ENCODE results near the gene TJAP1.

The TJAP1 gene

DNA sequence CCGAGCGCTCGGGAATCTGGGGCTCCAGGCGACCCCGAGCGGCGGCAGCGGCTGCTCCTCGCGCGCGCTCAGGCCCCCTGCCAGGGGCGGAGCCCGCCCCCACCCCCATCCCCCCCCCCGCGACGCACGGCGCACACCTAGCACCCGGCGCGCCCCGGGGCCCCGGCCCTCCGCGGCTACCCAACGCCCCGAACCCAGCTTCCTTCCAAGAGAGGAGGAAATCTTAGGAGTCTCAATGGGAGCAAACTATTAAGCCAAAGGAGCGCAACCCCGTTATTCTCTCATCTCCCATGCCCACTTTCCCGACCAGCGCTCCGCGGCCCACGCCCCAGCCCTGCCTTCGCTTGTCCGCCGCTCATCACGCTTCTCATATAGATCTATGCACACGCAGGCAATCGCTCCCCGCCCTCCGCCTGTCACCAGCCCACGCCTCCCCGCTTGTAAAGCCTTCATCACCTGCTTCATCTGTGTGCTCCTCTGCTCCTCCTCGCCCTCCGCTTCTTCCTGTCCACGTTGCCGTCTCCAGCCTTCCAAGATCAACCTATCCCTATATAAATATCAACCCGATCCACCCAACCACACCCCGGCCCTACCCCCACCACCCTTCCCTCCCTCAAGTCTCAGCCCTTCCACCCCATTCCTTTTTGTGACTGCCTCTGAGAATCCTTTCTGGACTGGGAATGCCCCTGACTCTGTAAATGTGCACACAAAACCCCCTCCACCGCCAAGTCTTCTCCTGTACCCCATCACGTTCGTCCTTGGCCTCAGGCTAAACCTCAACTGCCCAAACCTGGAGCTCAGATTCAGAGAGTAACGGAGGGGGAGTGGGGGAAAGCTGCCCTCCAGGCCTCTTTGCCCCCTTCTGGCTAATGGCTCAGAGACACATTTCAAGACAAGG, 21.6 kb upstream of the TJAP1 start, which contains the start of gene DLK2 (continued):
- TF ChIP-seq ZNF600 (tag by site-specific recombination; IDR thresholded peaks at IDR 0.05) (no peak; the same call in 1 of the 2 replicates), REPIN1 (tag by site-specific recombination; IDR thresholded peaks at IDR 0.05; ENCODE audit: low read depth) (no peak), ZNF596 (tag by site-specific recombination; IDR thresholded peaks at IDR 0.05) (no peak; the same call in 1 of the 2 replicates), KLF7 (tag by site-specific recombination; IDR thresholded peaks at IDR 0.05; ENCODE audit: borderline replicate concordance) (peak; percentile 94), ZNF266 (tag by site-specific recombination; IDR thresholded peaks at IDR 0.05; ENCODE audit: low read depth) (no peak), ZNF248 (tag by site-specific recombination; IDR thresholded peaks at IDR 0.05) (no peak), WT1 (tag by site-specific recombination; IDR thresholded peaks at IDR 0.05) (peak; percentile 64; the same call in 1 of the 2 replicates), ZNF335 (tag by site-specific recombination; conservative IDR thresholded peaks at IDR 0.05) (peak; percentile 89), ZNF544 (tag by site-specific recombination; IDR thresholded peaks at IDR 0.05) (no peak), ZNF623 (tag by site-specific recombination; IDR thresholded peaks at IDR 0.05) (no peak), ZNF19 (tag by site-specific recombination; IDR thresholded peaks at IDR 0.05; ENCODE audit: low read depth) (no peak), SP2 (tag by site-specific recombination; IDR thresholded peaks at IDR 0.05) (peak; percentile 66), ZNF10 (tag by site-specific recombination; IDR thresholded peaks at IDR 0.05) (peak; percentile 69; the same call in 1 of the 2 replicates), ZBTB8A (tag by site-specific recombination; IDR thresholded peaks at IDR 0.05) (peak; percentile 63; the same call in 1 of the 2 replicates), SCRT2 (tag by site-specific recombination; IDR thresholded peaks at IDR 0.05) (no peak), ZNF701 (tag by site-specific recombination; IDR thresholded peaks at IDR 0.05) (no peak), ZFP69B (tag by site-specific recombination; IDR thresholded peaks at IDR 0.05) (no peak), ZXDB (tag by site-specific recombination; IDR thresholded peaks at IDR 0.05) (peak; percentile 71; the same call in 1 of the 2 replicates), ZNF16 (tag by site-specific recombination; IDR thresholded peaks at IDR 0.05; ENCODE audit: low read depth) (no peak), ZFP3 (tag by site-specific recombination; IDR thresholded peaks at IDR 0.05; ENCODE audit: low read depth) (no peak)
- TF ChIP-seq, protein P1, sequence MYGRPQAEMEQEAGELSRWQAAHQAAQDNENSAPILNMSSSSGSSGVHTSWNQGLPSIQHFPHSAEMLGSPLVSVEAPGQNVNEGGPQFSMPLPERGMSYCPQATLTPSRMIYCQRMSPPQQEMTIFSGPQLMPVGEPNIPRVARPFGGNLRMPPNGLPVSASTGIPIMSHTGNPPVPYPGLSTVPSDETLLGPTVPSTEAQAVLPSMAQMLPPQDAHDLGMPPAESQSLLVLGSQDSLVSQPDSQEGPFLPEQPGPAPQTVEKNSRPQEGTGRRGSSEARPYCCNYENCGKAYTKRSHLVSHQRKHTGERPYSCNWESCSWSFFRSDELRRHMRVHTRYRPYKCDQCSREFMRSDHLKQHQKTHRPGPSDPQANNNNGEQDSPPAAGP (tag by site-specific recombination; IDR thresholded peaks at IDR 0.05) = peak; percentile 93
- TF ChIP-seq, protein P2, sequence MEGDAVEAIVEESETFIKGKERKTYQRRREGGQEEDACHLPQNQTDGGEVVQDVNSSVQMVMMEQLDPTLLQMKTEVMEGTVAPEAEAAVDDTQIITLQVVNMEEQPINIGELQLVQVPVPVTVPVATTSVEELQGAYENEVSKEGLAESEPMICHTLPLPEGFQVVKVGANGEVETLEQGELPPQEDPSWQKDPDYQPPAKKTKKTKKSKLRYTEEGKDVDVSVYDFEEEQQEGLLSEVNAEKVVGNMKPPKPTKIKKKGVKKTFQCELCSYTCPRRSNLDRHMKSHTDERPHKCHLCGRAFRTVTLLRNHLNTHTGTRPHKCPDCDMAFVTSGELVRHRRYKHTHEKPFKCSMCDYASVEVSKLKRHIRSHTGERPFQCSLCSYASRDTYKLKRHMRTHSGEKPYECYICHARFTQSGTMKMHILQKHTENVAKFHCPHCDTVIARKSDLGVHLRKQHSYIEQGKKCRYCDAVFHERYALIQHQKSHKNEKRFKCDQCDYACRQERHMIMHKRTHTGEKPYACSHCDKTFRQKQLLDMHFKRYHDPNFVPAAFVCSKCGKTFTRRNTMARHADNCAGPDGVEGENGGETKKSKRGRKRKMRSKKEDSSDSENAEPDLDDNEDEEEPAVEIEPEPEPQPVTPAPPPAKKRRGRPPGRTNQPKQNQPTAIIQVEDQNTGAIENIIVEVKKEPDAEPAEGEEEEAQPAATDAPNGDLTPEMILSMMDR (tag by site-specific recombination; IDR thresholded peaks at IDR 0.05) = no peak
- TF ChIP-seq, protein P3, sequence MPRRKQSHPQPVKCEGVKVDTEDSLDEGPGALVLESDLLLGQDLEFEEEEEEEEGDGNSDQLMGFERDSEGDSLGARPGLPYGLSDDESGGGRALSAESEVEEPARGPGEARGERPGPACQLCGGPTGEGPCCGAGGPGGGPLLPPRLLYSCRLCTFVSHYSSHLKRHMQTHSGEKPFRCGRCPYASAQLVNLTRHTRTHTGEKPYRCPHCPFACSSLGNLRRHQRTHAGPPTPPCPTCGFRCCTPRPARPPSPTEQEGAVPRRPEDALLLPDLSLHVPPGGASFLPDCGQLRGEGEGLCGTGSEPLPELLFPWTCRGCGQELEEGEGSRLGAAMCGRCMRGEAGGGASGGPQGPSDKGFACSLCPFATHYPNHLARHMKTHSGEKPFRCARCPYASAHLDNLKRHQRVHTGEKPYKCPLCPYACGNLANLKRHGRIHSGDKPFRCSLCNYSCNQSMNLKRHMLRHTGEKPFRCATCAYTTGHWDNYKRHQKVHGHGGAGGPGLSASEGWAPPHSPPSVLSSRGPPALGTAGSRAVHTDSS (tag by site-specific recombination; IDR thresholded peaks at IDR 0.05) = peak; percentile 84
- TF ChIP-seq, protein P4, sequence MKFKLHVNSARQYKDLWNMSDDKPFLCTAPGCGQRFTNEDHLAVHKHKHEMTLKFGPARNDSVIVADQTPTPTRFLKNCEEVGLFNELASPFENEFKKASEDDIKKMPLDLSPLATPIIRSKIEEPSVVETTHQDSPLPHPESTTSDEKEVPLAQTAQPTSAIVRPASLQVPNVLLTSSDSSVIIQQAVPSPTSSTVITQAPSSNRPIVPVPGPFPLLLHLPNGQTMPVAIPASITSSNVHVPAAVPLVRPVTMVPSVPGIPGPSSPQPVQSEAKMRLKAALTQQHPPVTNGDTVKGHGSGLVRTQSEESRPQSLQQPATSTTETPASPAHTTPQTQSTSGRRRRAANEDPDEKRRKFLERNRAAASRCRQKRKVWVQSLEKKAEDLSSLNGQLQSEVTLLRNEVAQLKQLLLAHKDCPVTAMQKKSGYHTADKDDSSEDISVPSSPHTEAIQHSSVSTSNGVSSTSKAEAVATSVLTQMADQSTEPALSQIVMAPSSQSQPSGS (tag by site-specific recombination; IDR thresholded peaks at IDR 0.05; ENCODE audit: low read depth) = no peak
- TF ChIP-seq, protein P5, sequence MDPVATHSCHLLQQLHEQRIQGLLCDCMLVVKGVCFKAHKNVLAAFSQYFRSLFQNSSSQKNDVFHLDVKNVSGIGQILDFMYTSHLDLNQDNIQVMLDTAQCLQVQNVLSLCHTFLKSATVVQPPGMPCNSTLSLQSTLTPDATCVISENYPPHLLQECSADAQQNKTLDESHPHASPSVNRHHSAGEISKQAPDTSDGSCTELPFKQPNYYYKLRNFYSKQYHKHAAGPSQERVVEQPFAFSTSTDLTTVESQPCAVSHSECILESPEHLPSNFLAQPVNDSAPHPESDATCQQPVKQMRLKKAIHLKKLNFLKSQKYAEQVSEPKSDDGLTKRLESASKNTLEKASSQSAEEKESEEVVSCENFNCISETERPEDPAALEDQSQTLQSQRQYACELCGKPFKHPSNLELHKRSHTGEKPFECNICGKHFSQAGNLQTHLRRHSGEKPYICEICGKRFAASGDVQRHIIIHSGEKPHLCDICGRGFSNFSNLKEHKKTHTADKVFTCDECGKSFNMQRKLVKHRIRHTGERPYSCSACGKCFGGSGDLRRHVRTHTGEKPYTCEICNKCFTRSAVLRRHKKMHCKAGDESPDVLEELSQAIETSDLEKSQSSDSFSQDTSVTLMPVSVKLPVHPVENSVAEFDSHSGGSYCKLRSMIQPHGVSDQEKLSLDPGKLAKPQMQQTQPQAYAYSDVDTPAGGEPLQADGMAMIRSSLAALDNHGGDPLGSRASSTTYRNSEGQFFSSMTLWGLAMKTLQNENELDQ (tag by site-specific recombination; IDR thresholded peaks at IDR 0.05; ENCODE audit: low read depth) = no peak
- TF ChIP-seq, protein P6, sequence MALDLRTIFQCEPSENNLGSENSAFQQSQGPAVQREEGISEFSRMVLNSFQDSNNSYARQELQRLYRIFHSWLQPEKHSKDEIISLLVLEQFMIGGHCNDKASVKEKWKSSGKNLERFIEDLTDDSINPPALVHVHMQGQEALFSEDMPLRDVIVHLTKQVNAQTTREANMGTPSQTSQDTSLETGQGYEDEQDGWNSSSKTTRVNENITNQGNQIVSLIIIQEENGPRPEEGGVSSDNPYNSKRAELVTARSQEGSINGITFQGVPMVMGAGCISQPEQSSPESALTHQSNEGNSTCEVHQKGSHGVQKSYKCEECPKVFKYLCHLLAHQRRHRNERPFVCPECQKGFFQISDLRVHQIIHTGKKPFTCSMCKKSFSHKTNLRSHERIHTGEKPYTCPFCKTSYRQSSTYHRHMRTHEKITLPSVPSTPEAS (tag by site-specific recombination; IDR thresholded peaks at IDR 0.05) = peak; percentile 54
